ENCODE measurements around the gene RPN2.

RPN2 gene

DNA sequence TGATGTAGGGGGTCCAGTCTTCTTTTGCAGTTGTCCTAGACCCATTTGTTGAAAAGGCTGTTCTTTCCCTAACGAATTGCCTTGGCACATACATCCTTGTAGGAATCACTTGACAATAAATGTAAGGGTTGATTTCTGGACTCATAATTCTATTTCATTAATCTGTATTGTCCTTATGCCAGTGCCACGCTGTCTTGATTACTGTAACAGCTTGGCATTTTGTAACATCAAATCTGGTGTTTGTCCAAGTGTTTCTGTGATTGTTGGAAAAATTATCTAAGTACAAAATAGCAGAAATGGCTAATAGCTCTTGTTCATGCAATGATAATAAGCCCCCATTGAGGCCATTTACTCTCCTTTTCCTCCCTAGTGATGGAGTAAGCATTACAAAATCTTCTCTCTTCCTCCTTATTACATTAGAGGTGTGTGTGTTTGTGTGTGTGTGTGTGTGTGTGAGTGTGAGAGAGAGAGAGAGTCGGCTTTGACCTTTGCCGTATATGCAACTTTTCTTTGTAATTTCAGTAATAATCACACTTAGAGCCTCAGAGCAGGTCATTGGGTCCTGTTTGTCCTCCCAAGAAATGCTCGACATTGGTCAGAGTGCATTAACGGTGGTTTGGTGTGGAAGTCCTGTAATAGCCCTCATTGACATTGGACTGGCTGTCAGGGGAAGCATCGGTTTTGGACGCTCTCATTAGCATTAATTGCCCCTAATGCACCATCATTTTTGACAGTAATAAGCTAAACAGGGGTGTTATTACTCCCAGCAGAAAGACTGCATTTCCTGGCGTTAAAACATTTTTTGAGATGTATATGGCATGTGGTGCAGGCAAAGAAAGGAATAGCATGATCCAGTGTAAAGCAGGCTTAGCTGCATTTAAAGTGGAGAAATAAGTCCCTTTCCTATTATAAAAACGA lies 40.9 kb downstream of the RPN2 start:
- DNase-seq = no peak

DNA sequence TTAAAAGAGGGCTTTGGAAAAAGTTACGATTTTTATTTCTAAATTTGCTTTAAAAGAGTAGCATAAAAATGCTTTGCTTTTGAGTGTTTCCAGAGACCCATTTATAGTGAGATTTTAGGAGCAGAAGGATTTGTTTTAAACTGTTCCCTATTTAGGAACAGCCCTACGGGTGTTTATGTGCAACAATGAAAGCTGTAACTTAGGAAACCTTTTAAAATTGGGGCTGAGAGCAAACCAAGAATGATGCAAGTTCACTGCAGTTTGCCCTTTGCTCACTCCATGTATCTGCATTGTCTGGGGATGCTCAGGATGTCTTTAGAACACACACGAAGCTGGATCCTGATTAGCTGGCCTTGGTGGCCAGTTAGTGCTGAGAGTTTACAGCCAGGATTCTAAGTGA lies 41.6 kb downstream of the RPN2 start:
- no peak for DNase-seq

DNA sequence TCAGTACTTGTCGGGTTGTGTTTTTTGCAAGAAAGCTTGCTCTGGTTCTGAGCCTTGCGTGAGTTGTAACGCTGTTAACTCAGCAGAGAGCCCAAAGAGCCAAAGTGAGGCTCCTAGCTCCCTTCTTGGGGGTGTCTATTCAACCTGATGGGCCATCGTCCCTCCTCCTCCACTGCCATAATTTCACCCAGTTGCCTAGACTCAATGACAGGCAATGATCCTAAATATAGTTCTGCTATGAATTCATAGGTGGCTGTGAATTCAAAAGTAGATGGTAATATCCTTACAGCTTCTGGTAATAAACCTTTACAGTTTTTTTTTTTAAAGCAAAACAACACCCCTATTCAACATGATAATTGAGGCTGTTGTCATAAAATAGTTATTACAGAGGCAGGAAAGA lies 43.0 kb downstream of the RPN2 start:
- DNase-seq = no peak

DNA sequence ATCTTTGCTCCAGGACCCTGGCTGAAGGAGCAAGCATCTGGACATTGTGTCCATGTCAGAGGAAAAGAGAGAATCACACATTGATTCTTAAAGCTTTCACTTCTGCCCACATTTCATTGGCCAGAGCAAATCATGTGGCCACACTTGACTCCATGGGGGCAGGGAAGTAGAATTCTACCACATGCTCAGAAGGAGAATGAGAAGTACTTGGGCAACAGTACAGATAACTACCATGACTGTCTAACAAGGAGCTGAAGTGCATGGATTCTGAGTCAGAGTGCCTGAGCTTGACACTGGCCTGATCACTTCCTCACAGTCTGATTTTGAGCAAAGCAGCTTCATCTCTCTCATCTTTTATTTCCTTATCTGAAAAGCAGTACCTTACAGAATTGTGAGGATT lies 43.9 kb downstream of the RPN2 start:
- no peak for DNase-seq

DNA sequence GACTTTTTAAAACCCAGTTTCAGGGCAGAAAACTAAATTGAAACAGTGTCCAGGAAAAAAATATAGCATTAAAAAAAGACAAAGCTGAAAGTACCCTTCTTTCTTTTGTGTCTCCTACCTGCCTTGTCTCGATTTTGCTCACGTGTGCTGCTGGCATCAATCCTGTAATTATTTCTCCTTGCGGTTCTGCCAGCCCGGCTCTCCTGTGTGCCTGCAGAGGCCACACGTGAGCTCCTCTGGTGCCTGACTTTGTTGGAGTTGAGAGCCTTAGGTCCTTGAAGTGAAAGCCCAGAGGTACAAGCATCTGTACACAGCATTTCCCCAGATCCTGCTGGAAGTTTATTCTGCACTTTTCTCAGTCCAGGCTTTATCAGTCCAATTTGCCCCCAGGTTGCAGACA lies 46.0 kb downstream of the RPN2 start:
- no peak for DNase-seq

DNA sequence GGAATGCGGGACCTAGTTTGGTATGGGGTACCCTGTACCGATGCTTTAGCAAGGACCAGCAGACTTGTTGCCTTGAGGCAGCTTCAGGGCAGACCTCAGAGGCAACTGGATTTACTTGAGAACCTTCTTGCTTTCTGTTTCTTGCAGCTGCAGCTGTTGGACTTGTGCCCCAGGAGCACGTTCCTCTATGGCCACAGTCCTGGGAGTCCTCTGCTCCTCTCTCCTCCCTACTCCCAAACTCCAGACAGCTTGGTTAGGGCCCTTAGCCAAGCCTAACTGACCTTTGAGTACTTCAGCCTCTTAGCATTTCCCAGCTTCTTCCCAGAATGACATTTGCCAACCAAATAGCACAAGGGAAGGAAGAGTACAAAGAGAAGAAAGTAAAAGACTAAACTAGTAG lies 47.8 kb downstream of the RPN2 start:
- DNase-seq = no peak

DNA sequence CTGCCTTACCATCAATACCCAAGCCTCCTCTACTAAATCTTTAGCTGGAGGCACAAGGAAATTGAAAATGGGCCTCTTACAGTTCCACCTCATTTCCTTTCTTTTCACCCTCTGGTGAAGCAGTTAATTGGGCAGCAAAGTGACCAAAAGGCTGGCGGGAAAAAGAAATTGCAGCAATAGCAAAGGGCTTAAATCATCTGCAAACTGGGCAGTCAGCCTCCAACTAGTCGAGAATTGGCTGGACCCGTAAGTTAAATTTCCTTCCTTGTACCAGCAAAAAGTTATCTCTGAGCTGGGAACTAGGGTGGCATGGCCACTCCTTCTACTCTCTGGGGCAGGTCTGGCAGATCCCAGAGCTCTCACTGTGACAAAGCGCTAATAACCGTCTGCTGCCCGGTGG lies 49.0 kb downstream of the RPN2 start:
- no peak for DNase-seq

DNA sequence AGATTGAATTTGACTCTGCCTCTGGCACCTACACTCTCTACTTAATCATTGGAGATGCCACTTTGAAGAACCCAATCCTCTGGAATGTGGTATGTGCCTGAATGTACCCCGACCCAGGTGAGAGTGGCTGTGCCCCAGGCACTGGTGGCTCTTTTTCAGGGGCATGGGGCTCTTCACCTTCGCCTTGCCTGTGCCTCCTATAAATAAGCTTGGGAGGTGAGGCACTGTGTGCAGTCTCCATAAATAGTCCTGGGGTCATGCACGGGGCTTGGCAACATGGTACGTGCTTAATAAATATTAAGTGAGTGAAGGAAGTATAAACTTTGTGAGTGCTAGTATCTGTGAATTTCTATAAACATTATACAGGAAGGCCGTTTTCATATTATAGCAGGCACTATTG lies 49.5 kb downstream of the RPN2 start:
- no peak for DNase-seq

DNA sequence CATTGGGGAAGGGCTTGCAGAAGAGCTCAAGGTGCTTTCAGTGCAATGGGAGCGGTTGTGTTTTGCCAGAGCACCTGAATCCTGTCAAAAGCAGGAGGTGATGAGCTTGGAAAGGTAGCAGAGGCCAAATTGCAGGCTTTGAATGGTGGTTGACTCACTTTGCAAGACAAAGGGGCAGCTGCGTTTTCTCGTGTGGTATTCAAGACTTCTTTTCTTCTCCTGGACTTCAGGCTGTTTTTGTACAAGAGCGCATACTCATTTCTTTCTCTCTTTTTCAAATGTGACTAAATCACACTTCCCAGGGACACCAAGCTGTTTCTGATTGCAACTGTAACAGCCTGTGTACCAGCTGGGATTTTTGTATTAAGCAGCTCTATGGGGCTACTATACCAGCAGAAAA lies 50.2 kb downstream of the RPN2 start:
- DNase-seq = no peak

DNA sequence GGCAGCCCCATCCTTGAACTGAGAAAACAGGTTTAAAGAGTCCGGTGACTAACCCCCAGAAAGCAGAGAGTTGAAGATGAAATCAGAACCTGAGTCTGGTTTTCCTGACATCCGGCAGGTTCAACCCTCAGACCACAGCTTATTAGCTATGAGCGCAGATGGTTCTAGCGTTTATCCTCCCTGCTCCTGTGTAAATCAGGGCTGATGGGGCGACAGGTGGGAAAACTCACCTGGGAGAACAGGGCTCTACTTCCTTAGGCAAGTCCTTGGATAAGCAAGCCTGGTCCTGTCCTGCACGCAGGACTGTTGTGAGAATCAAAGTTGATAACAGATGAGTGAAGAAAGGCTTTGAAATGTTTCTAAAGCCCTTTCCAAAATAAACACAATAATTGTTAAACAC lies 51.1 kb downstream of the RPN2 start:
- DNase-seq = no peak

DNA sequence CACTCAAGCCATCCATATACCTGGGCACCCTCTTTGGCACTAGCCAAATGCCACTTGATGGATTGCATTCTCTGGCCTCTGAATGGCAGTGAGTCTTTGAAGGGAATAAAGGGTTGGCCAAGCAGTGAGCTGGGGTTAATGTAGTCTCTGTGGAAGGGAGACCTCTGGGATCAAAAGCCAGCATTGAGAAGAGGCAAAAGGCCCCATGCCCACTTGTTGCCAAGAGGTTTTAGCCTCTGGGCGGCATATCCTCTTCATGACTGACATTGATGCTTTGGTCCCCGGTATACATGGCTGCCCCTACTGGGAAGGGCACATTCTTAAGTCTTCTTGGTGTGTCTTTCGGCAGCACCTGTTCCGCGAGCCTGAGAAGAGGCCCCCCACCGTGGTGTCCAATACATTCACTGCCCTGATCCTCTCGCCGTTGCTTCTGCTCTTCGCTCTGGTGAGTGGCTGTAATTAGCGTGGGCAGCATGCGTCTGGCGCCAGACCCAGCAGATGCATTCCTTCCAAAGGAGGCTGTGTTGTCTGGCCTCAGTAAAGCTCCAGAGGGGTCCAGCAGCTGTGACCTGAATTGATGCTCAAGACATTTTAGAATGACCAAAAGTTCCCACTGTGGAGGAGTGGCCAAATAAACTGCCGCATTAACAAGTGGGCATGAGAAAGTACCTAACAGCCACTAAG lies 53.0 kb downstream of the RPN2 start:
- DNase-seq = no peak

DNA sequence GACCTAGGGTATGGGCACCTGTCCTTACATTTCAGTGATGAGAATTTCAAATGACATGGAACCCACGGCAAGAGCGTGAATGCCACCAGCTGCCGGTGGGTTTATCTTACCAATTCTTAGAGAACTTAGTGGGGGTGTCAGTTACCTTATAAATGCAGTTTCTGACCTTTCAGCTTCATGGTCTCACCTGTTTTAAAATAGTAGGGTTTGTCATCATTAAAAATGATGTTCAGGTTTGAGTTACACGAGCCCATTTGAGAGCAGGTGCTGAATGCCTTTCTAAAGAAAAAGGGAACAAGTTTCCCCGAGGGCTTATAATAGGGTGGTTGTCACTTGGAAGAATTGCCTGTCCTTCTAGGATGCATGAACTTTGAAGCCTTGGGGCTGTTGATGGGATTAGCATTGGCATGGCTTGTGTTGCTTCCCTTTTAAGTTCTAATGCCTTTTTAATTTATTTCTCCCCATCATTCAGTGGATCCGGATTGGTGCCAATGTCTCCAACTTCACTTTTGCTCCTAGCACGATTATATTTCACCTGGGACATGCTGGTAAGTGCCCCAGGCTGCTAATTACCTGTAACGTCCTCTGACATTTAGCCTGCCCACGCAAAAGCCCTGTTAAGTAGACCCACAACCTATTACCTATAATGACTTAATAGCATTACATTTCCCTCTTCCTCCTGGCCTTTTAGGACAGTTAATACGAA lies 54.6 kb downstream of the RPN2 start:
- no peak for DNase-seq

DNA sequence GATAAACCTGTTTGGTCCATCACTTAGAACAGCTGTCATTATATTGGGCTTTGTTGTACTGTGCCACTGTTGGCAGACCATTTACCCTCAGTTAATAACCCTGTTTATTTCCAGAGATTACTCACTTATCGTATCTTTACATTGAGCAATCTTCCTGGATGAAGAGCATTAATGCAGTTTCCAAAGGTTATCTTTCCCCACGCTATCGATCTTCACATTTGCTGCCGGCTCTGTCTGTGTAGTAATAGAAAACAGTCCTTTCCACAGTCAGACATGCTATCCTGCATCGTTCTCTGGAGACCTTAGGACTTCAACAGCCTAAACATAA lies 55.1 kb downstream of the RPN2 start:
- DNase-seq = no peak

DNA sequence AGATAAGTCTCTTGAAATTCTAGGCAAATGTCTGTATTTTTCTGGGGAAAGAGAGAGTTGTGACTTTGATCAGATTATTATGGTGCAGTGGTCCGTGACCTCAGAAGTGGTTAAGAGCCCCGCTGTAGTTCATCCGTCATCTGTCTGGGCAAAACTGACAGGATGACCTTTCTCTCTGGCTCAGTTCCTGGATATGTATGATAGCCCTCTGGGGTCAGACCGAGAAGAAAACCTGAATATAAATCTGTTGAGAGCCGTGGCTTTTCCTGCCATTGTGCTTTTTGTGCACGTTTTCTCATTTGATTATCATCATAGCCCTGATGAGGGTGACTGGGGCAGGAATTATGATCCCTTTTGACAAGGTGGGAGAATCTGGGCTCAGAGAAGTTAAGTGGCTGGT lies 55.9 kb downstream of the RPN2 start:
- no peak for DNase-seq

DNA sequence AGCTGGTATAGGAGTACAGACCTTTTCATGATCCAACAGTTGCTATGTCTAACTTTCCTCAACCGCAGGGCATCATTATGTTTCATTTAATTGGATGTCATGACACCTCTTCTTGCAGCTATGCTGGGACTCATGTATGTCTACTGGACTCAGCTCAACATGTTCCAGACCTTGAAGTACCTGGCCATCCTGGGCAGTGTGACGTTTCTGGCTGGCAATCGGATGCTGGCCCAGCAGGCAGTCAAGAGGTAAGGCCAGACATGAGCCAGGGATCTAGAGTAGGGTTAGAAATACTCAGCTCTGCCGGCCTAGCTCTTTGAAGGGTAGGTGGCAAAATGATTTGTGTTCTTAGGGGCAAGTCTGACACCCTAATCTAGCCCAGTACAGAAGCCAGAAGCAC lies 57.3 kb downstream of the RPN2 start:
- DNase-seq = no peak

DNA sequence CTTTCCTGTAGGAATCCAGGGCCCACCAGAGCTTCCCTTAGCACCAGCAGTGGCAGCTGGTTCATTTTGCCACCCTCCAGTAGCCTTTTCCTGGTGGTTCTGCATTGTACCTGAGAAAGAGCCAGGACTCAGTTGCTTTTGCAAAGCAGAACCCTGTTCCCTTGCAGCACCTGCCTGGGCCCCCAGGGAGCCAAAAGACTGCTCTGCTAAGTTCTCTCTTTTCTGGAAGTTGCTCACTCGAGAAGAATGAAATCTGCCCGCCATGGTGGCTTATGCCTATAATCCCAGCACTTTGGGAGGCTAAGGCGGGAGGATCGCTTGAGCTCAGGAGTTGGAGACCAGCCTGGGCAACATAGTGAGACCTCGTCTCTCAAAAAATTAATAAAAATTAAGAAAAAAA lies 58.5 kb downstream of the RPN2 start:
- DNase-seq = no peak

DNA sequence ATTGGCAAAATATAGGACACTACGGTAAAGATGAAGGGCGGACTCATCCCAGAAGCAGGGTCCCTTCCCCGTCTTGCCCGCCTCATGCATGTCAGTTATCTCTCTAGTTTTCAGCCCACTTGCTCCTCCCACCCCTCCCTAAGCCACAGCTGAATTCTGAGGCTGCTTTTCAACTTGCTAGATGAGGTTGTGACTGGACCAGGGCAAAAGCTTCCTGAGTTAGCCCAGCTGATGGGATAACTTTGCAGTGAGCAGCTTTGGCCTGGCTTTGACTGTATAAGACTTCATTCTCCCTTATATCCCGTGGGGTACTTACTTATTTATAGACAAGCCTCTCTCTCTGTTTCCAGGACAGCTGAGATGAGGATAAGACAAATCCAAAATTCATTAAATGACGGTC lies 59.3 kb downstream of the RPN2 start:
- DNase-seq = no peak

DNA sequence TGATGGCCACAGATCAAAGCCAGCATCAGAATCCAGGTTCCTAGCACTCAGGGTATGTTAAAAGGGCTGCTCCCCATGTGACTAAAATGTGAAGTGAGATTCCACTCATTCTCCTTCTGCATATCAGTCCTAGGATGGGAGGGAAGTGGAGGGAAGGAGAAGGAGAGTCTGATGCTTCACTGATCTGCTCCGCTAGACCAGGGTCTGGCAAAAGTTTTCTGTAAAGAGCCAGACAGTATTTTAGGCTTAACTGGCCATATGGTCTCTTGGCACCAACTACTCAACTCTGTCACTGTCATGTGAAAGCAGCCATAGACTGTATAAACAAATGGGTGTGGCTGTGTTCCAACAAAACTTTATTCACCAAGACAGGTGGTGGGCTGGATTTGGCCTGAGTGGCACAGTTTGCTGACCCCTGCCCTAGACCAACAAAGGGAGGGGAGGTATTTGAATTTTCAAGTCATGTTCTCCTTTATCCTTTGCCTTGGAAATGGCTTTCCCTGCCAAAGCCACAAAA lies 59.9 kb downstream of the RPN2 start:
- DNase-seq = no peak

DNA sequence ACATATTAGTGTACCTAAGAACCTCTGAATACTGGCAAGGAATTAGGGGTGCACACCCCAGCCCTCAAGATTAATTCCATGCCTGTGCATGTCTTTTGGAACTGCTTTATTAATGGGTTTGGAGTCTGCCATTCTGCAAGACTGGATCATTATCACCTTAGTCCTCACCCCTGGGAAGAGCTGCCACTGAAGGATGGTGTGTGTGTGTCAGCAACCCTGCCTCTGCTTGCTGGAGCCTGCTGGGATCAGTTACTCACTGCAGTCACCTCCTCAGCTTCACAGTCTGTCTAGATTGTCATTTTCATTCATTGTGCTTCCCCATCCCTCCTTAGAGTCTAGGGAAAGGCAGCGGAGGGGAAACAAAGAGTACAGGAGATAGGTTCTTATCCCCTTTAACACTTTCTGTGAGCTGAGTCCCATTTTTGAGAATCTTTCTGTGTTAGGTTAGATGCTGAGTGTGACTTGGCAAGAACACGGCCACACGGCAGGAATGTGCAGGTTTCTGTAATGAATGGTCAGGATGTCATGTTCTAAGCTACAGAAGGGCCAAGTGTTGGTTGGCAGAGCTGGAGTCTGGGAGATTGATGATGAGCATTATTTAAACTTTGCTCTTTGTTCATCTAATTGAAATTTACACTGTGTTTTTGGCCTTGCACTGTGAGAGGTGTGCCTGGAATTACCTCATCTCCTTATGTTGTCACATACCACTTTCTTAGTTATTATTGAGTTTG lies 61.4 kb downstream of the RPN2 start:
- no peak for DNase-seq

DNA sequence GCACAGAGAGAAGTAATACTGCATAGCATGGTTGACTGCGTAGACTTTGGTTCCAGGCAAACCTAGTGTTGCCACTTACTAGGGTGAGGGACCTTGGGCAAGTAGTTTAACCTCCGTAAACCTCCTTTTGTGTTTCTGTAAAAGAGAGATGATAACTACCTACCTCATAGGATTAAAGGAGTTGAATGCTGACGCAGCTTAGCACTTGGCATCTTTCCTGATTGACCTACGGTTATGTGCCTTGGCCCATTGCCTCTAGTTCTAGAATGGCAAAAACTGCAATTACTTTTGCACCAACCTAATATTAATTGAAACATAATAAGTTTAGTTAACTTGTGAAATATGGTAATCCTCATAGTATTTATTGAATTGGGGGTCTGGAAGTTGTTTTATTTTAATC lies 63.4 kb downstream of the RPN2 start:
- no peak for DNase-seq

DNA sequence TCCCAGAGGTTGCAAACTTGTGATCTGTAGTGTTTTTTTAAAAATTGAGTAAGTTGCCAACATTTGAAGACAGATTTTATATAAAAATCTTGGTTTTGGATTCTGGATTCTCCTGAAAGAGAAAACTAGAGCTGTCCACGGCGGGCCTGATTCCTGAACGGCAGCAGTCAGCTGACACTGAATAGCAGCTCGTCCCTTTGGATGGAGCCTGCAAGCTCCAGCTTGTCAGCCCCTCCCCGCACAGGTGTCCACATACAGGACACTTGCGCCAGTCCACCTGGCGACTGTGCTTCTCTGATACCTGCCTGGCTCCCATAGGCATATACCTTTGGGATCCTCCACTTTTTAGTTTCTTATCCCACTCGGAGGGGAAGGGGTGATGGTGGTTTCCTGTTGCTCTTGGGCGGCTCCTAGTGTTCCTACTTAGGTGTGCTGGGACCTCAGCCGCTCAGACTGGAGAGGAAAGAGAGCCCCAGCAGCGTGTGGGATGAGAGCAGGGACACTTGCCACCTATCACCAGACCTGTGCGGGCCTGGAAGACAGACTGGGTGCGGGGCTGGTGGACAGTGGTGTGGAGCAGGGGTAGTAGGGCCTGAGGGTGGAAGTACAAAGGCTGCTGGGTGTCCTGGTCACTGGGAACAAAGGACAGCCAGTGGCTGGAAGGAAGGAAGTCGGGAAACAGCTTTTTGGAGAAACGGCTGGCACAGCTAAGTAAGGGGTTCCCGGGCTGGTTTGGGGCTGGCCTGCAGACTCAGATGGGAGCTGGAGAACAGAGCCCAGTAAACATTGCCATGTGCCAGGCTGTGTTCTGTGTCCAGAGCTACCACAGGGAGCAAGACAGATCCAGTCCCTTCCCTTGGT lies 64.2 kb downstream of the RPN2 start:
- no peak for DNase-seq

DNA sequence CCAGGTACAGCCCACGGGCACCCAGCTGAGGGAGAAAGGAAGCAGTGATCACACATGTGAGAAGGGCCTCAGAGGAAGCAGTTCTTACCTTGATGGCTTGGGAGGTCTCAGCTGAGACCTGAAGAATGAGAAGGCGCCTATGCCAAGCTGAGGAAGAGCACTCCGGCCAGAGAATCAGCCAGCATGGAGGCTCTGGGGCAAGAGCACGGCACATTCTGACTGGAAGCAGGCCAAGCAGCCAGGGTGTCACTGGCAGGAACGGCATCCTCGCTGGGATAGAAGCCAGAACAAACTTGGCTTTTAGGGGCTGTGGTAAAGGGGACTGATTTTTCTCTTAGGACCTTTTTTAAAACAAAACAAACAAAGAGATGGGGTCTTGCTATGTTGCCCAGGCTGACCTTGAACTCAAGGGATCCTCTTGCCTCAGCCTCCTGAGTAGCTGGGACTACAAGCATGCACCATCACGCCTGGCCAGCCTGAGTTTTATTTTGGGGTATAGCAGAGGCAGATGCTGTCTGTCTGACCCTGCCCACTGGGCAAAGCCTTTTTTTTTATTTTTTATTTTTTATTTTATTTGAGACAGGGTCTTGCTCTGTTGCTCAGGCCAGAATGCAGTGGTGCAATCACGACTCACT lies 64.9 kb downstream of the RPN2 start:
- no peak for DNase-seq

All from DMS153 (cell line).